Stomach (tissue), 4 donors: ENCODE data around the gene ZKSCAN1.

Source experiments
- EP300 ChIP-seq: sonication (generic); formaldehyde crosslinking; IDR thresholded peaks from one replicate; pipeline ENCODE4 v1.6.1; 2017; ENCODE audit warnings: antibody characterized with exemption
- POLR2A ChIP-seq, 4 donors: fragments of 450-650 bp; IDR thresholded peaks; one replicate each; pipeline ENCODE4 v1.6.1; 2016; ENCODE audit warnings: antibody characterized with exemption in 4 of 4, control low read depth in 2 of 4, mild to moderate bottlenecking in 1 of 4, moderate library complexity in 1 of 4
- POLR2AphosphoS5 ChIP-seq, 3 donors: sonication (generic); formaldehyde crosslinking; IDR thresholded peaks; one replicate each; pipeline ENCODE4 v1.6.1; 2016; ENCODE audit warnings: antibody characterized with exemption in 3 of 3
- TF ChIP-seq, protein P1 (sequence below), 7 experiments: fragments of 450-650 bp in 4 of 7; fragments of 200-600 bp in 3 of 7; sonication (generic) in 3 of 7; IDR thresholded peaks; one replicate each; pipeline ENCODE4 v1.5.1; 2016 to 2019; ENCODE audit warnings: antibody characterized with exemption in 7 of 7, control low read depth in 2 of 7, mild to moderate bottlenecking in 1 of 7

DNA sequence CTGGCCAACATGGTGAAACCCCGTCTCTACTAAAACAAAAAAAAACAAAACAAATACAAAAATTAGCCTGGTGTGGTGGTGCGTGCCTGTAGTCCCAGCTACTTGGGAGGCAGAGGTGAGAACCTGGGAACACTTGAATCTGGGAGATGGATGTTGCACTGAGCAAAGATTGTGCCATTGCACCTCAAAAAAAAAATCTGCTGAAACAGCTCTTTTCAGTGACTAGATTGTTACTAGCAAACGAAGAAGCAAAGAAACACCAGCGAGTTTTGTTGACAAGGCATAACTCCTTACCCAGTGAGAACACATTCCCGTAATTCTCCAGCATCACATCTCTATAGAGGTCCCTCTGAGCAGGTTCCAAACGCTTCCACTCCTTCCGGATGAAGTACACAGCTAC lies 59.4 kb downstream of the ZKSCAN1 start:
- TF ChIP-seq, protein P1, sequence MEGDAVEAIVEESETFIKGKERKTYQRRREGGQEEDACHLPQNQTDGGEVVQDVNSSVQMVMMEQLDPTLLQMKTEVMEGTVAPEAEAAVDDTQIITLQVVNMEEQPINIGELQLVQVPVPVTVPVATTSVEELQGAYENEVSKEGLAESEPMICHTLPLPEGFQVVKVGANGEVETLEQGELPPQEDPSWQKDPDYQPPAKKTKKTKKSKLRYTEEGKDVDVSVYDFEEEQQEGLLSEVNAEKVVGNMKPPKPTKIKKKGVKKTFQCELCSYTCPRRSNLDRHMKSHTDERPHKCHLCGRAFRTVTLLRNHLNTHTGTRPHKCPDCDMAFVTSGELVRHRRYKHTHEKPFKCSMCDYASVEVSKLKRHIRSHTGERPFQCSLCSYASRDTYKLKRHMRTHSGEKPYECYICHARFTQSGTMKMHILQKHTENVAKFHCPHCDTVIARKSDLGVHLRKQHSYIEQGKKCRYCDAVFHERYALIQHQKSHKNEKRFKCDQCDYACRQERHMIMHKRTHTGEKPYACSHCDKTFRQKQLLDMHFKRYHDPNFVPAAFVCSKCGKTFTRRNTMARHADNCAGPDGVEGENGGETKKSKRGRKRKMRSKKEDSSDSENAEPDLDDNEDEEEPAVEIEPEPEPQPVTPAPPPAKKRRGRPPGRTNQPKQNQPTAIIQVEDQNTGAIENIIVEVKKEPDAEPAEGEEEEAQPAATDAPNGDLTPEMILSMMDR (IDR thresholded peaks at IDR 0.05): no peak
- TF ChIP-seq POLR2AphosphoS5 (IDR thresholded peaks at IDR 0.05): no peak
- no peak for TF ChIP-seq POLR2A (IDR thresholded peaks at IDR 0.05)
- no peak for TF ChIP-seq EP300
